CD14-positive monocyte (primary cell): ENCODE measurements around the gene PLS3. TPM values are rescaled to one million over a fixed set of nuclear protein-coding genes. Genes with fewer than 3 reads are reported as not detected.

ENCODE experiments used
- DNase-seq, 3 donors: peaks; one replicate each; pipeline ENCODE4 v3.0.0-alpha.2; 2011 to 2022
- H2AFZ ChIP-seq: 2 replicates; pipeline ENCODE4 v1.6.0; 2012; ENCODE audit warnings: mild to moderate bottlenecking, low read depth, low read length, inconsistent platforms; ENCODE audit not compliant: insufficient read depth, poor library complexity, severe bottlenecking
- H3K27ac ChIP-seq, 2 donors: 1 replicate in 1 of 2; 2 replicates in 1 of 2; pipeline ENCODE4 v1.5.1; 2012 to 2013; ENCODE audit warnings: low read length in 2 of 2, control low read depth in 1 of 2, inconsistent platforms in 1 of 2, low read depth in 1 of 2, mild to moderate bottlenecking in 1 of 2
- H3K27me3 ChIP-seq, 2 donors: one replicate each; pipeline versions ENCODE4 v1.6.0 to v1.6.1; 2011 to 2013; ENCODE audit warnings: low read length in 2 of 2; ENCODE audit not compliant: control insufficient read depth in 2 of 2, insufficient read depth in 2 of 2
- H3K36me3 ChIP-seq, 2 donors: replicated peaks in 1 of 2; 1 replicate in 1 of 2; 2 replicates in 1 of 2; pipeline versions ENCODE4 v1.5.1 to v1.6.1; 2012 to 2013; ENCODE audit warnings: low read length in 2 of 2, control low read depth in 1 of 2, inconsistent platforms in 1 of 2, mild to moderate bottlenecking in 1 of 2; ENCODE audit not compliant: insufficient read depth in 2 of 2, control insufficient read depth in 1 of 2
- H3K4me1 ChIP-seq, 2 donors: 1 replicate in 1 of 2; 2 replicates in 1 of 2; pipeline versions ENCODE4 v1.5.1 to v1.6.1; 2012 to 2013; ENCODE audit warnings: low read length in 2 of 2, control low read depth in 1 of 2, inconsistent platforms in 1 of 2, mild to moderate bottlenecking in 1 of 2, moderate library complexity in 1 of 2; ENCODE audit not compliant: insufficient read depth in 2 of 2, control insufficient read depth in 1 of 2
- H3K4me2 ChIP-seq: replicated peaks from 2 replicates; pipeline ENCODE3; 2012; ENCODE audit warnings: low read length, moderate library complexity, mild to moderate bottlenecking; ENCODE audit not compliant: poor library complexity, severe bottlenecking; ENCODE audit errors: extremely low read depth
- H3K4me3 ChIP-seq, 3 experiments: fragments of 200-600 bp in 1 of 3; sonication (generic) in 1 of 3; replicated peaks in 1 of 3; 1 replicate in 2 of 3; 2 replicates in 1 of 3; pipeline ENCODE4 v1.5.1; 2011 to 2013; ENCODE audit warnings: low read length in 3 of 3, mild to moderate bottlenecking in 3 of 3, control low read depth in 2 of 3, low read depth in 2 of 3, inconsistent platforms in 1 of 3, moderate library complexity in 1 of 3
- H3K79me2 ChIP-seq: 2 replicates; pipeline ENCODE4 v1.6.0; 2012; ENCODE audit warnings: mild to moderate bottlenecking, control low read depth, inconsistent platforms, low read length, moderate library complexity; ENCODE audit not compliant: insufficient read depth
- H3K9ac ChIP-seq: 2 replicates; pipeline ENCODE4 v1.6.0; 2017; ENCODE audit warnings: low read length, mild to moderate bottlenecking; ENCODE audit not compliant: insufficient read depth, poor library complexity, severe bottlenecking
- H3K9me3 ChIP-seq, 2 donors: replicated peaks in 1 of 2; 1 replicate in 1 of 2; 2 replicates in 1 of 2; pipeline versions ENCODE4 v1.5.1 to v1.6.1; 2012 to 2013; ENCODE audit warnings: low read length in 2 of 2, control low read depth in 1 of 2; ENCODE audit not compliant: control insufficient read depth in 1 of 2, insufficient read depth in 1 of 2
- H4K20me1 ChIP-seq: 2 replicates; pipeline ENCODE4 v1.6.0; 2012; ENCODE audit warnings: mild to moderate bottlenecking, low read length, control low read depth, moderate library complexity; ENCODE audit not compliant: insufficient read depth
- H3K27ac Mint-ChIP-seq, 7 donors: one replicate each; pipeline ENCODE4 v1.8.0; 2020; ENCODE audit warnings: mild to moderate bottlenecking in 7 of 7, mixed read lengths in 7 of 7, moderate library complexity in 6 of 7, inconsistent platforms in 2 of 7
- H3K27me3 Mint-ChIP-seq, 3 donors: one replicate each; pipeline ENCODE4 v1.8.0; 2021 to 2022; ENCODE audit warnings: low read depth in 3 of 3, mild to moderate bottlenecking in 3 of 3, mixed read lengths in 3 of 3, moderate library complexity in 3 of 3, inconsistent platforms in 1 of 3
- H3K36me3 Mint-ChIP-seq, 2 donors: one replicate each; pipeline ENCODE4 v1.8.0; 2020; ENCODE audit warnings: mixed read lengths in 2 of 2, inconsistent platforms in 1 of 2, mild to moderate bottlenecking in 1 of 2
- H3K4me1 Mint-ChIP-seq: one replicate; pipeline ENCODE4 v1.8.0; 2020; ENCODE audit warnings: mild to moderate bottlenecking, mixed read lengths
- H3K4me3 Mint-ChIP-seq, 2 donors: one replicate each; pipeline ENCODE4 v1.8.0; 2020; ENCODE audit warnings: mild to moderate bottlenecking in 2 of 2, mixed read lengths in 2 of 2, moderate library complexity in 1 of 2
- H3K9me3 Mint-ChIP-seq, 7 donors: one replicate each; pipeline ENCODE4 v1.8.0; 2020 to 2022; ENCODE audit warnings: mixed read lengths in 7 of 7, mild to moderate bottlenecking in 6 of 7, moderate library complexity in 6 of 7, inconsistent platforms in 2 of 7
- CTCF ChIP-seq: fragments of 200-600 bp; IDR thresholded peaks from one replicate; pipeline ENCODE4 v1.8.0; 2022; ENCODE audit warnings: antibody characterized with exemption, mild to moderate bottlenecking
- WGBS: methylation state at CpG from one replicate; pipeline ENCODE4 v1.1.5; 2013; ENCODE audit warnings: missing lambda C conversion rate; ENCODE audit not compliant: insufficient coverage; 5-methylcytosine and 5-hydroxymethylcytosine counted together
- intact Hi-C, 2 donors: fragments of 100-400 bp; cut with micrococcal nuclease; formaldehyde crosslinking; loops; one replicate each; pipeline versions ENCODE4 v1.15.0 to v1.15.1; 2023
- polyA plus RNA-seq, 3 donors: library from polyadenylated mRNA; depleted of rRNA in 1 of 3; unstranded in 2 of 3; stranded (reverse) in 1 of 3; fragments of 300-500 nt in 2 of 3; fragments of >200 nt in 1 of 3; fragmentation: Illumina TruSeq in 2 of 3; gene quantifications; 1 replicate in 2 of 3; 2 replicates in 1 of 3; pipeline ENCODE4 v1.2.3, GENCODE V29; 2012 to 2021

The PLS3 gene
- polyA plus RNA-seq, 3 donors = 0.16 TPM; not detected in 2

GRCh38 chrX:115553171-115553570, 7.8 kb upstream of the PLS3 start:
- H3K36me3 ChIP-seq = no peaks in the 10 kb centered on the region
- no peaks in the 10 kb centered on the region for H4K20me1 ChIP-seq
- WGBS = no CpG with 5 or more reads among the region's 5 CpGs
- Mint-ChIP-seq H3K27me3 (peaks cover 0 to 14% (median 3%) of the 10 kb centered on the region in 3 donors), H3K36me3 (no peaks in the 10 kb centered on the region), H3K4me3 (no peak overlapping the region), H3K9me3 (peaks cover 0 to 2% (median 0%) of the 10 kb centered on the region in 7 donors), H3K4me1 (no peaks in the 10 kb centered on the region), H3K27ac (no peak overlapping the region)
- H3K79me2 ChIP-seq = no peaks in the 10 kb centered on the region
- H3K4me1 ChIP-seq = no peaks in the 10 kb centered on the region
- DNase-seq = no peak
- no peaks in the 10 kb centered on the region for H3K27me3 ChIP-seq
- TF ChIP-seq CTCF = no peak
- H3K4me2 ChIP-seq = no peak overlapping the region
- no peak overlapping the region for H3K9ac ChIP-seq
- intact Hi-C loops = no loop called here
- no peak overlapping the region for H3K4me3 ChIP-seq
- no peak overlapping the region for H2AFZ ChIP-seq
- H3K9me3 ChIP-seq = no peaks in the 10 kb centered on the region
- H3K27ac ChIP-seq = no peak overlapping the region

GRCh38 chrX:115559672-115560071, 1.3 kb upstream of the PLS3 start:
- Histone ChIP-seq H3K27me3 (peaks cover 40 to 48% of the 10 kb centered on the region in 2 donors), H3K4me2 (no peak overlapping the region), H3K36me3 (no peaks in the 10 kb centered on the region), H3K4me3 (no peak overlapping the region), H4K20me1 (no peaks in the 10 kb centered on the region), H3K9me3 (peaks cover 0 to 23% of the 10 kb centered on the region in 2 donors), H3K27ac (no peak overlapping the region), H3K9ac (no peak overlapping the region), H2AFZ (no peak overlapping the region), H3K79me2 (no peaks in the 10 kb centered on the region), H3K4me1 (peaks cover 0 to 10% of the 10 kb centered on the region in 2 donors)
- no peak overlapping the region for H3K27ac Mint-ChIP-seq
- H3K4me3 Mint-ChIP-seq = no peak overlapping the region
- no CpG with 5 or more reads among the region's 3 CpGs for WGBS
- H3K4me1 Mint-ChIP-seq = peaks cover 21% of the 10 kb centered on the region
- no peak for DNase-seq
- peaks cover 26 to 52% (median 38%) of the 10 kb centered on the region in 3 donors for H3K27me3 Mint-ChIP-seq
- H3K36me3 Mint-ChIP-seq = no peaks in the 10 kb centered on the region
- intact Hi-C loops = no loop called here
- TF ChIP-seq CTCF = no peak
- peaks cover 0 to 13% (median 4%) of the 10 kb centered on the region in 7 donors for H3K9me3 Mint-ChIP-seq
